Vagina (tissue), 2 donors: ENCODE measurements around the gene VDAC1. TPM values are rescaled to one million over a fixed set of nuclear protein-coding genes. Genes with fewer than 3 reads are reported as not detected.

Experiments
- DNase-seq, 2 donors: peaks; one replicate each; pipeline ENCODE4 v3.0.0-alpha.2; 2017; ENCODE audit errors: extremely low spot score in 2 of 2
- H3K27ac ChIP-seq: fragments of 200-600 bp; sonication (generic); one replicate; pipeline ENCODE4 v1.5.1; 2019
- H3K27me3 ChIP-seq: fragments of 200-600 bp; sonication (generic); one replicate; pipeline ENCODE4 v1.5.1; 2019
- H3K36me3 ChIP-seq, 2 donors: fragments of 200-600 bp; sonication (generic); one replicate each; pipeline ENCODE4 v1.5.1; 2017 to 2019
- H3K4me1 ChIP-seq: fragments of 200-600 bp; sonication (generic); one replicate; pipeline ENCODE4 v1.5.1; 2019
- H3K4me3 ChIP-seq, 2 donors: fragments of 200-600 bp; sonication (generic); 1 replicate in 1 of 2; 2 replicates in 1 of 2; pipeline ENCODE4 v1.5.1; 2016 to 2019
- H3K9me3 ChIP-seq: fragments of 200-600 bp; sonication (generic); one replicate; pipeline ENCODE4 v1.5.1; 2019
- POLR2A ChIP-seq, 2 donors: fragments of 450-650 bp; IDR thresholded peaks; one replicate each; pipeline ENCODE4 v1.6.1; 2017; ENCODE audit warnings: antibody characterized with exemption in 2 of 2, mild to moderate bottlenecking in 2 of 2, moderate library complexity in 2 of 2
- POLR2AphosphoS5 ChIP-seq, 2 donors: sonication (generic); formaldehyde crosslinking; IDR thresholded peaks; one replicate each; pipeline ENCODE4 v1.9.0; 2017; ENCODE audit warnings: antibody characterized with exemption in 2 of 2, mild to moderate bottlenecking in 2 of 2, low read depth in 1 of 2; ENCODE audit not compliant: insufficient read depth in 1 of 2
- intact Hi-C: fragments of 100-400 bp; cut with DNase I; formaldehyde crosslinking; loops from one replicate; pipeline ENCODE4 v1.15.1; 2023
- total RNA-seq: library from RNA; depleted of rRNA; stranded (reverse); fragments of >200 nt; gene quantifications from one replicate; pipeline ENCODE4 v1.2.3, GENCODE V29; 2016
- TF ChIP-seq, protein P1 (sequence below), 3 experiments: fragments of 450-650 bp in 2 of 3; fragments of 200-600 bp in 1 of 3; sonication (generic) in 1 of 3; IDR thresholded peaks; one replicate each; pipeline ENCODE4 v1.5.1; 2017 to 2019; ENCODE audit warnings: antibody characterized with exemption in 3 of 3, mild to moderate bottlenecking in 2 of 3, moderate library complexity in 2 of 3

Gene VDAC1
- total RNA-seq, 1 donor from 2014 or later, result 95.3 TPM

- peaks cover 0 to 34% of the 10 kb centered on the region in 2 donors for H3K36me3 ChIP-seq
- TF ChIP-seq POLR2AphosphoS5 (IDR thresholded peaks at IDR 0.05; ENCODE audit: insufficient read depth in 1 of 2, low read depth in 1 of 2), result no peak
- TF ChIP-seq, protein P1, sequence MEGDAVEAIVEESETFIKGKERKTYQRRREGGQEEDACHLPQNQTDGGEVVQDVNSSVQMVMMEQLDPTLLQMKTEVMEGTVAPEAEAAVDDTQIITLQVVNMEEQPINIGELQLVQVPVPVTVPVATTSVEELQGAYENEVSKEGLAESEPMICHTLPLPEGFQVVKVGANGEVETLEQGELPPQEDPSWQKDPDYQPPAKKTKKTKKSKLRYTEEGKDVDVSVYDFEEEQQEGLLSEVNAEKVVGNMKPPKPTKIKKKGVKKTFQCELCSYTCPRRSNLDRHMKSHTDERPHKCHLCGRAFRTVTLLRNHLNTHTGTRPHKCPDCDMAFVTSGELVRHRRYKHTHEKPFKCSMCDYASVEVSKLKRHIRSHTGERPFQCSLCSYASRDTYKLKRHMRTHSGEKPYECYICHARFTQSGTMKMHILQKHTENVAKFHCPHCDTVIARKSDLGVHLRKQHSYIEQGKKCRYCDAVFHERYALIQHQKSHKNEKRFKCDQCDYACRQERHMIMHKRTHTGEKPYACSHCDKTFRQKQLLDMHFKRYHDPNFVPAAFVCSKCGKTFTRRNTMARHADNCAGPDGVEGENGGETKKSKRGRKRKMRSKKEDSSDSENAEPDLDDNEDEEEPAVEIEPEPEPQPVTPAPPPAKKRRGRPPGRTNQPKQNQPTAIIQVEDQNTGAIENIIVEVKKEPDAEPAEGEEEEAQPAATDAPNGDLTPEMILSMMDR (IDR thresholded peaks at IDR 0.05), result no peak
- TF ChIP-seq POLR2A (IDR thresholded peaks at IDR 0.05), result no peak
- no peak overlapping the region for H3K27ac ChIP-seq
- intact Hi-C loops, result no loop called here
- no peaks in the 10 kb centered on the region for H3K27me3 ChIP-seq
- H3K4me3 ChIP-seq, result no peak overlapping the region
- peaks cover 34% of the 10 kb centered on the region for H3K4me1 ChIP-seq
- no peaks in the 10 kb centered on the region for H3K9me3 ChIP-seq
- no peak for DNase-seq
Measured at GRCh38 chr5:133969654-133970324, 35.0 kb downstream of the VDAC1 start.

DNA sequence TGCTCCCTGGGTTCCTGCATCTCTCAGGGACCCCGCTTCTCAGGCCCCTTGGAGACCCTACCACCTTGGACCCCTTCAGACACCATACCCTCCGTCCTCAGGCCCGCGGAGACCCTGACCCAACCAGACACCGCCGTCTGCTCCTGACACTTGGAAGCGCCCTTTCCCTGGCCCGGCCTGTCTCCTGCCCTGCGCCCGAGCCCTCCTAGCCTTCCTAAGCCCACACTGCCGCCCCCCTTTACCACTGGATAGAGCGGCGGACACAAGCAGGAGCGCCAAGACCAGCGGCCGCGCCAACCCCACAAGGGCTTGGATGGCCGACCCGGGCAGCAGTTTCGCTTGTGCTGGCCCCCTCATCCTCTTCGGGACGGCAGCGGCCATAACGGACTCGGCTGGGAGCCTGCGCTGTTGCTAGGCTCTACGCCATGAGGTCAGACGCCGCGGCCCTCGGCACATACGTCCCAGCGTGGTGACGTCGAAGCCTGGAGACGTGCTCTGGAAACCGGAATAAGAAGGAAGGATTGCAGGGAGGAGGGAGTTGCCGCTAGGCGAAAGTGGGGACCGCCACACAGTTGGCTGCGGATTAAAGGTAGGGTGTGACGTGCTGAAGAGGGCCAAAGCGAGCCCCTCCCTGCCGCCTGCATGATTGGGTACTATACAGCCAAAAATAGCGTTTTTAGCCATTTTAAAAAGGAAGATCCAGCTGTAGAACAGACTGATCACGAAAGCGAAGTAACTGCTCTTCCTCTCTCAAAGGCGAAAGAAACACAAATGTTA lies 36.4 kb downstream of the VDAC1 start, which contains the start of gene C5orf15:
TSS of gene C5orf15 (minus strand) at position 422 of the 777 bp plus-strand sequence. CDS start at position 381, 41 bp downstream.
- DNase-seq, result peak in 1 of 2 donors; percentile 92
- H3K27me3 ChIP-seq, result no peaks in the 10 kb centered on the region
- H3K4me3 ChIP-seq, result peak within 1 kb of the TSS; percentile 82 to 84
- H3K36me3 ChIP-seq, result peaks cover 0 to 20% of the 10 kb centered on the region in 2 donors
- TF ChIP-seq, protein P1 (IDR thresholded peaks at IDR 0.05), result peak in 1 of 3 experiments; percentile 27
- TF ChIP-seq POLR2A (IDR thresholded peaks at IDR 0.05) (peak in 1 of 2 donors; percentile 32), POLR2AphosphoS5 (IDR thresholded peaks at IDR 0.05; ENCODE audit: insufficient read depth in 1 of 2, low read depth in 1 of 2) (peak; percentile 93 to 94)
- no peaks in the 10 kb centered on the region for H3K9me3 ChIP-seq
- intact Hi-C loops, result no loop called here
- H3K27ac ChIP-seq, result peak within 1 kb of the TSS; percentile 92
- peaks cover 34% of the 10 kb centered on the region for H3K4me1 ChIP-seq

DNA sequence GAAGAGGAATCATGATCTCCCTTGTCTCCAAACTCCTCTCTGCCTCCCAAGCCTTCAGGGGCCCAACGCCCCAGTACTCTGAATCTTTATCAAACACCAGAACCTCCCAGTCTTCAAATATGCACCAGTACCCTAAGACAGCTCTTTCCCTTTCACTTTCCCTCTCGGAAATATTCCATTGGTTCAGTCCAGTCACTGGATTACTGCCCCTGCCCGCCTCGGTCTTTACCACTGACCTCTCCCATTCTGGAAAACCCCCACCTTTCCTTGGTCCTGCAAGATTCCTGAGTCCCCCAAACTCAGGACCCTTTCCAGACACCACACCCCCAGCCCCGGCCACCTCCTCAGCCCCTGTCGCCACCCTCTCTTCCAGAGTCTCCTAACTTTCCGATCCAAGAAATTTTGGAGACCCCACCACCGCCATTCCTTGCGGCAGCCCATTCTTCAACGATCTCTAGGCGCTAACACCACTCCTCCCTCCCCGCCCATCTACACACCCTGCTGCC lies 37.0 kb downstream of the VDAC1 start:
- H3K27me3 ChIP-seq, result no peaks in the 10 kb centered on the region
- no peak for DNase-seq
- H3K4me1 ChIP-seq, result peaks cover 34% of the 10 kb centered on the region
- intact Hi-C loops, result no loop called here
- H3K9me3 ChIP-seq, result no peaks in the 10 kb centered on the region
- TF ChIP-seq, protein P1 (IDR thresholded peaks at IDR 0.05), result no peak
- TF ChIP-seq POLR2A (IDR thresholded peaks at IDR 0.05) (no peak), POLR2AphosphoS5 (IDR thresholded peaks at IDR 0.05; ENCODE audit: insufficient read depth in 1 of 2, low read depth in 1 of 2) (no peak)
- H3K27ac ChIP-seq, result peak overlapping the region; percentile 92
- H3K4me3 ChIP-seq, result peak overlapping the region; percentile 82 to 84
- H3K36me3 ChIP-seq, result peaks cover 0 to 14% of the 10 kb centered on the region in 2 donors

GRCh38 chr5:133967124-133967523 lies 37.7 kb downstream of the VDAC1 start:
- TF ChIP-seq POLR2AphosphoS5 (IDR thresholded peaks at IDR 0.05; ENCODE audit: insufficient read depth in 1 of 2, low read depth in 1 of 2), result no peak
- TF ChIP-seq, protein P1 (IDR thresholded peaks at IDR 0.05), result no peak
- TF ChIP-seq POLR2A (IDR thresholded peaks at IDR 0.05), result no peak
- intact Hi-C loops, result no loop called here
- Histone ChIP-seq H3K27ac (no peak overlapping the region), H3K4me1 (peaks cover 34% of the 10 kb centered on the region), H3K36me3 (peaks cover 0 to 13% of the 10 kb centered on the region in 2 donors), H3K4me3 (peak overlapping the region; percentile 82 to 84), H3K9me3 (no peaks in the 10 kb centered on the region), H3K27me3 (no peaks in the 10 kb centered on the region)
- no peak for DNase-seq
